ENCODE data around the gene CFAP68.

CFAP68 gene

GRCh38 chr11:111878849-111879636, at the start of gene CFAP68, which contains the start of gene FDXACB1:
Gene CFAP68 (plus strand): TSS chr11:111879541. CDS start chr11:111879561, 20 bp downstream.
Gene FDXACB1 (minus strand): TSS chr11:111879165. CDS start chr11:111879132, 33 bp downstream.
- TF ChIP-seq CTCF (conservative IDR thresholded peaks at IDR 0.05; ENCODE audit: low read depth, low read length) = peak; percentile 94
- peak within 1 kb of the TSS; percentile 74 for H3K4me3 ChIP-seq (ENCODE audit: low read depth, low read length)
- DNase-seq (ENCODE audit: low read depth) = peak; percentile 98

- no peak overlapping the region for H3K4me3 ChIP-seq (ENCODE audit: low read depth, low read length)
- peak; percentile 49 for TF ChIP-seq CTCF (conservative IDR thresholded peaks at IDR 0.05; ENCODE audit: low read depth, low read length)
- peak; percentile 69 for DNase-seq (ENCODE audit: low read depth)
These were observed 45.8 kb upstream of the CFAP68 start for GRCh38 chr11:111833524-111833923.

- H3K4me3 ChIP-seq (ENCODE audit: low read depth, low read length) = no peak overlapping the region
- no peak for DNase-seq (ENCODE audit: low read depth)
- no peak for TF ChIP-seq CTCF (conservative IDR thresholded peaks at IDR 0.05; ENCODE audit: low read depth, low read length)
These were observed 44.7 kb upstream of the CFAP68 start for GRCh38 chr11:111834432-111835163.

GRCh38 chr11:111835665-111836064, 43.7 kb upstream of the CFAP68 start:
- DNase-seq (ENCODE audit: low read depth) = no peak
- no peak for TF ChIP-seq CTCF (conservative IDR thresholded peaks at IDR 0.05; ENCODE audit: low read depth, low read length)
- H3K4me3 ChIP-seq (ENCODE audit: low read depth, low read length) = no peak overlapping the region

GRCh38 chr11:111836162-111836561, 43.2 kb upstream of the CFAP68 start:
- H3K4me3 ChIP-seq (ENCODE audit: low read depth, low read length) = no peak overlapping the region
- TF ChIP-seq CTCF (conservative IDR thresholded peaks at IDR 0.05; ENCODE audit: low read depth, low read length) = no peak
- DNase-seq (ENCODE audit: low read depth) = peak; percentile 79

- peak; percentile 78 for DNase-seq (ENCODE audit: low read depth)
- no peak overlapping the region for H3K4me3 ChIP-seq (ENCODE audit: low read depth, low read length)
- TF ChIP-seq CTCF (conservative IDR thresholded peaks at IDR 0.05; ENCODE audit: low read depth, low read length) = no peak
These were observed 42.6 kb upstream of the CFAP68 start for GRCh38 chr11:111836721-111837120.

Data from choroid plexus epithelial cell (primary cell).